HG02571 (cell line): Measurements from ENCODE around the gene MLEC.
"Not testable (repeated sequence)": the region's sequence is repeated elsewhere in the genome, so short reads cannot be mapped to it uniquely, and the experiment has no call there.

Experiments
- ATAC-seq: cut with Tn5 transposase; IDR thresholded peaks from one replicate; pipeline ENCODE4 v1.9.1; 2021; ENCODE audit warnings: mild to moderate bottlenecking, moderate library complexity; ENCODE audit not compliant: unreplicated experiment

Gene MLEC

DNA sequence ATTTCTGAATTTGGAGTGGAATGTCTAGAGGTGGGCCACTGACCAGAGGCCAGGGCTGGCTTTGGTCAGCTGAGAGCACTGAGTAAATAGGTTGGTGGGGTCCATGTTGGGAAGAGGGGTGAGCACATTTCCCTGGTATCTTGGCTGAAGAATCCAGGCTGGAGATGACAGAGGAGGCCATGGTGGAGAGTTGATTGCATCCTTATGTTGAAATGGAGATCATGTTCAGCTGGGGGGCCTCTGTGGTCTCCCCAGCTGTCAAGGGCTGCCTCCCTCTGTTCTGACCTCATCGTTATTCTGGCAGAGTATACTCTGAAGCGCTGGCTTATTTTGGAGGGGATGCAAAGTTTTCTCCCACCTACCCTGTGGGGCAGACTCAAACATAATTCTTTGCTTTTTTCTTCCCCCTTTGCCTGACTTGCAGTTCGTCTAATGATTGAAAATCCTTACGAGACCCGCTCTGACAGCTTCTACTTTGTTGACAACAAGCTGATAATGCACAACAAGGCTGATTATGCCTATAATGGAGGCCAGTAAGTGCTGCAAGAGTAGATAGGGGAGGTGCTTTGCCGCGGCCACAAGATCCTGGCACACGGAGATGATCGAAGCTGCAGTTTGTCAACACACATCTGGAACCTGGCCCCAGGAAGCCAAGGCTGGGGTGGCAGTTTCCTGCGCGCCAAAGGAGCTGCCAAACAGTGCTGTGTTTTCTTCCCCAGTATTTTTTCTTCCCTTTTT is 32.7 kb downstream of the MLEC start:
- no peak for ATAC-seq

DNA sequence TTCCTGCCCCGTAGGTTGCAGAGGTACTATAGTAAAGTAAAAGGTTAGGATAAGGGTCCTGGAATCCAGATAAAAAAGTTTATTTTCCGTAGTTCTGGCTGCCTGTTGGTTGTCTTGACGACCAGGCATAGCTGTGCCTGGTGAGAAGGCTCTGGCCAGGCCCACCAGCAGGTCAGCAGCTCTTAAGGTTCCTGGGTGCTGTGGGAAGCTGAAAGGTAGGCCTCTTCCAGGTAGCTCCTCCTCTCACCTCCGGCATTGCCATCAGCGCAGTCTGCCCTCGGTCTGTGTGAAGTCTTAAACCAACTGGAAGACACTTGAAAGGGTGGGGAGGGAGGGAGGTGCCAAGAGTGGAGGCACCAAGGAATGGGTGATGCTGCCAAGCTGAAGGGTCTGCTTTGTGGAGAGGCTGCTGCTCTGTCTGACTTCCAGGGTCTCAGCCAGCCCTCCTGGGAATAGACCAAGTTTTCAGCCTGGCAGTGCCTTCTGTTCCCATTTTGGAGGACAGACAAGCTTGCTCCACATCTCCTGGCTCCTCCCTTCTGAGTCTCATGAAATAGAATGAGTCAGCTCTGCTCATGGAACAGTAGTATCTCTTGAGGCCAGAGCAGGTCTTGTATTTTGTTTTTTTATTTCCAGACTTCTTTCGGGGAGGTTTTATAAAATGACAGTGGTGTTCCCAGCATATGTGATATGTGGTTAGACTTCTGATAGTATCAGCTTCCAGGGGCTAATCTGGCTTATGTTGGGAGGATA is 33.5 kb downstream of the MLEC start:
- ATAC-seq: no peak

GRCh38 chr12:120720987-120721801 is 34.2 kb downstream of the MLEC start:
- ATAC-seq: no peak

GRCh38 chr12:120721866-120722265 is 34.9 kb downstream of the MLEC start:
- ATAC-seq: no peak

DNA sequence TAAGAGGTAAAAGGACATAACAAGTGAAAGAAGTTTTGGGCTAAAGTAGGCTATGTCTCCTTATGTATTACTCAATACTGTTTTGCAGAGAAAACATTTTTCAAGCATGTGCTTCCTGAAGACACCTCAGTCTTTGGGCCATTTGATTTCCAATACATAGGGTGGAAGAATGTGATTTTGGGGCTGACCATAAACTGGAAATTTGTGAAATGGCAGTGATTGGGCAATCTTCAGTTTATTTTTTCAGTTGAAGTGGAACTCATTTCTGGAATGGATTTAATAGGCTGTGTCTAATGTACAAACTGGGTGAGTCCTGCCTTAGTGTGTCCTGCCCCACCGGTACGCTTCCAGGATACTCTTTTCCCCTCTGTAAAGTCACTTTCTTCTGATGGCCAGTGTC is 35.8 kb downstream of the MLEC start:
- ATAC-seq: no peak

DNA sequence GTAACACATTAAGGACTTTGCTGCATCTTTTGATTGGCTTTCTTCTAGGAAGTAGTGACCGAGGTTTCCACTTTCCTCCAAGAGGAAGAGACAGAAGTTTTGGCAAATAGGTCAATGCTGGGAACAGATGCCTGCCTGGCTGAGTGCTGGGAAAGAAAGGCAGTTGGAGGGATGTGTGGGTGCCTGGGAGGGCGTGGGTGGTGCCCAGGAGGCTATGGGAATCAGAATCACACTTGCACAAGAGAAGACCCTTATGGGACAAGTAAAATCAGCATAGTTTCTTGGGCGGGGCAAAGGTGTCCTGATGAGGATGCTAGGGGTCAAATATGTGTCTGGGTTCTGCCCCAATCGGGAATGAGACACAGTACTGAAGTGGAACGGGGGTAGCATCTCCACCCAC is 37.8 kb downstream of the MLEC start:
- ATAC-seq: no peak

DNA sequence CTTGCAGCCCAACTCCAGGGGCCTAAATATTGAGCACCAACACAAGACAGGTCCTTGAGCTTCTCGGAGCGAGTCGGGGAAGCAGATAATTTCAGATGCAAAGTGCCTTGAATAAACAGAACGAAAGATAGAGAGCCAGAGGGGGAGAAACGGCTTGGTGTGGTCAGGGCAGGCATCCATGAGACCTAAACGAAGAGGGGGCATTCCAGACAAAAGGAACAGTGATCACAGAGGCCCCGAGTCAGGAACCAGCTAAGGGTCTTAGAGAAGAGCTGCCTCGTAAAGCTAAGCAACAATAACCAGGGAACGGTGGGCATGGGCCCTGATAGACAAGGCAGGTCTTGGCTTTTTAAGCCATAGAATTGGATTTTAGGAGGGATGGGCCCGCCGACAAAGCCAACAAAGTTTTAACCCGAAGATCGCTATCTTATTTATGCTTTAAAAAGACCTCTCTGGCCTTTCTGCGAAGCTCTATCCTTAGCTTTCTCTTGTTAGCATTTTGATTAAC is 38.3 kb downstream of the MLEC start:
- ATAC-seq: no peak

- ATAC-seq: peak; percentile 91
These were observed 38.9 kb downstream of the MLEC start, which contains the start of gene ACADS for GRCh38 chr12:120725659-120726509. Gene ACADS (plus strand): TSS chr12:120725826. CDS start chr12:120725886, 60 bp downstream.

DNA sequence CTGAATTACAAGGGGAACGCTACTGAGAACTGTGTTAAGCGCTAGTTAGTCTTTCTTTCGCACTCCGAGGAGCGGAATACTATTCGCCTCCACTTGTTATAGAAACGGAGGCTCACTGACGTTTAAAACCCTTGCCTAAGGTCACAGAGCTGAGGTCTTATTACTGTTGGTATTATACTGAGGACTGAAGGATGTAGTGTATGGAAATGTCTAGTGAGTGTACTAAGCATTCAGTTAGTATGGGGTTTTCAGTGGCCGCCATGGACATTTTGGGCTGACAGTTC is 39.5 kb downstream of the MLEC start:
- ATAC-seq: no peak

DNA sequence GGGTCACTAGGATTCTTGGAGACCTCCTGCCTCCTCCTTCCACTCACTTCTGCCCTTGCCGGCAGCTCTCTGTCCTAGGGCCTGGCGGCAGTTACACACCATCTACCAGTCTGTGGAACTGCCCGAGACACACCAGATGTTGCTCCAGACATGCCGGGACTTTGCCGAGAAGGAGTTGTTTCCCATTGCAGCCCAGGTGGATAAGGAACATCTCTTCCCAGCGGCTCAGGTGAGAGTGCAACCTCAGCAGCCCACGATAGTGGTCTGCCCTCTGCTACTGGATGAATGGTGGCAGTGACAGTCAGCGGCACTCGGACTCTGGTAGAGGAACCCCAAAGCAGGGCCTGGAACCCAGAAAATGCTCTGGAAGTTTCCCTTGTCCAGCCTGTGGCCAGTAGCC is 40.0 kb downstream of the MLEC start:
- ATAC-seq: no peak

GRCh38 chr12:120732198-120732597 is 45.2 kb downstream of the MLEC start:
- not testable (repeated sequence) for ATAC-seq

DNA sequence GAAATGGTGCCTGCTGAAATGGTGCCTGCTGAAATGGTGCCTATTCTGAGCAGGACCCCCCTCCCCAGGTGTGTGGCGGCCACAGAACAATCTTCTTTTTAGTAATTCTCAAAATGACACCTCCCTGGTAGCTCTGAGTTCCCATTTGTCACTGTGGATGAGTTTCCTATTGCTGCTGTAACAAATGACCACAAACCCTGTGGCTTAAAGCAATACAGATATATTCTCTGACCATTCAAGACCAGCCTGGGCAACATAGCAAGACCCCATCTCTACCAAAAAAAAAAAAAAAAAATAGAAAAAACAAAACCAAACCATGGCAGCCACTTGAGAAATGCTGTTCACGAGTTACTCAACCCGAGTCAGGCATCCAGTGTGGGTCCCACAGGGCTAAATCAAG is 46.6 kb downstream of the MLEC start:
- no peak for ATAC-seq

DNA sequence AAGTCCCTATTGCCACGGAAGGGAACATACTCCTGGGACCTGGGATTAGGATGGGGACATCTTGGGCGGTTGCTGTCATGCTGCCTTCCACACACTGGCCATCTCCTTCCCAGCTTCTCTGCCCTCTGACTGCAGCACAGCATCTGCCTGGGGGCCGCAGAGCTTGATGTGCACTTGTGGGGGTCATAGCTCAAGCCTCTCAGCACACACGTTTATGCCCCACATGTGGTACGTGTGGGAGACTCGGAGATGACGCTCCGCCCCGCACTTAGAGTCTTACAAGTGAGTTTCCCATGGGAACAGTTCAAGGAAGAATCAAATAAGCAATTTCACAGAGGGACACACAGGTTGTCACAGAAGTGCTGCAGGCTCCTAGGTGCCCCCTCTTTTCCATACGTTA is 47.3 kb downstream of the MLEC start:
- no peak for ATAC-seq

DNA sequence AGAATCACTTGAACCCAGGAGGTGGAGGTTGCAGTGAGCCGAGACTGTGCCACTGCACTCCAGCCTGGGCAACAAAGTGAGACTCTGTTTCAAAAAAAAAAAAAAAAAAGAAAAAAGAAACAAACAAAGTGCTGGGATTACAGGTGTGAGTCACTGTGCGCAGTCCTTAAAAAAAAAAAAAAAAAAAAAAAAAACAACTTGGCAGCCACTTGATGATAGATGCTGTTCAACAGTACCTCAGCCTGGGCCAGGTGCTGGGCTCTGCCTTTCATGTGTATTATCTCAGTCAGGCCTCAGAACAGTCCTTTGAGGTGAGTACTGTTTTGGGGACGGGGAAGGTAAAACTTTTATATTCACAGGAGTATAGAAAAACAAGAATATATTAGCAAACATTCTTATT is 48.2 kb downstream of the MLEC start:
- no peak for ATAC-seq

- no peak for ATAC-seq
These were observed 49.7 kb downstream of the MLEC start for GRCh38 chr12:120736404-120737331.

DNA sequence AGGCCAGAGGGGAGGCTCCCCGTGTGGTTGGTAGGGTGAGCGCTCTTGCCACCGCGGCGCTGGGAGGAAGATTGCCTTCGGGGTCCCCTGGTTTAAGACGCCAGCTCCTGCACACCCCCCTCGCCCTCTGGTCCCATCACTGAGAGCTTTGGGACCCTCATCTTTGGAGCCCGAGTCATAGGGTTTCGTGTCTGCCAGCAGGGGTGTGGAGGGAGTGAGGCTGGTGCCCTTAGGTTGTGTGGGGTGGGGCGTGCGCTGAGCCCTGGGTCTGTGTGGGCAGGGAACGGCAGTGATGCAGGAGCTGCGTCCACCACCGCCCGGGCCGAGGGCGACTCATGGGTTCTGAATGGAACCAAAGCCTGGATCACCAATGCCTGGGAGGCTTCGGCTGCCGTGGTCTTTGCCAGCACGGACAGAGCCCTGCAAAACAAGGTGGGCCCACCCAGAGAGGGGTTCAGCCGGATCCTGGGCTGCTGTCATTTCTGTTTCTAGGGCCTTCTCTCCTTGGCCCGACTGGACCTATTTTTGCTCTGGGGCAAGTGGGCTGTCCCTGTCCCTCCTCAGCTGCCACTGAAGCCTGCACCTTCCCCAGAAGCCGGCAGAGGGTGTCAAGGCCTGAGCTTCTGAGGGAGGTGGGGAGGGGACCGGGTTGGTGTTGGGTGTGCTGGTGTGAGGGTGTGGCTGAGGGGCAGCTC is 50.8 kb downstream of the MLEC start:
- no peak for ATAC-seq

GRCh38 chr12:120738252-120739030 is 51.5 kb downstream of the MLEC start:
- no peak for ATAC-seq
